Karpas-422 (cell line): Measurements from ENCODE around the gene TMEM63A. TPM values are rescaled to one million over a fixed set of nuclear protein-coding genes. Genes with fewer than 3 reads are reported as not detected.

Experiments
- DNase-seq: peaks from one replicate; pipeline ENCODE4 v3.0.0-alpha.2; 2015
- H2AFZ ChIP-seq: fragments of 200-600 bp; sonication (generic); 2 replicates; pipeline ENCODE4 v1.6.1; 2014; ENCODE audit warnings: antibody characterized with exemption, low read length, mixed read lengths
- H3K27ac ChIP-seq: fragments of 200-600 bp; sonication (generic); 2 replicates; pipeline ENCODE4 v1.5.1; 2014; ENCODE audit warnings: mild to moderate bottlenecking, low read length, moderate library complexity
- H3K27me3 ChIP-seq: fragments of 200-600 bp; sonication (generic); 2 replicates; pipeline ENCODE4 v1.6.1; 2014; ENCODE audit warnings: low read length, mixed read lengths
- H3K36me3 ChIP-seq: fragments of 200-600 bp; sonication (generic); 2 replicates; pipeline ENCODE4 v1.6.1; 2014; ENCODE audit warnings: low read length, mixed read lengths; ENCODE audit not compliant: insufficient read depth
- H3K4me1 ChIP-seq: fragments of 200-600 bp; sonication (generic); 2 replicates; pipeline ENCODE4 v1.6.1; 2014; ENCODE audit warnings: mild to moderate bottlenecking, low read length, mixed read lengths
- H3K4me2 ChIP-seq: fragments of 200-600 bp; sonication (generic); 2 replicates; pipeline ENCODE4 v1.6.1; 2014; ENCODE audit warnings: low read length, low read depth, mild to moderate bottlenecking; ENCODE audit not compliant: poor library complexity, severe bottlenecking
- H3K4me3 ChIP-seq: fragments of 200-600 bp; sonication (generic); 2 replicates; pipeline ENCODE4 v1.5.1; 2014; ENCODE audit warnings: mild to moderate bottlenecking, antibody characterized with exemption, low read length, mixed read lengths
- H3K79me2 ChIP-seq: fragments of 200-600 bp; sonication (generic); 2 replicates; pipeline ENCODE4 v1.6.1; 2014; ENCODE audit warnings: mild to moderate bottlenecking, low read length, mixed read lengths
- H3K9ac ChIP-seq: fragments of 200-600 bp; sonication (generic); 2 replicates; pipeline ENCODE4 v1.6.0; 2014; ENCODE audit warnings: low read length
- H3K9me2 ChIP-seq: fragments of 200-600 bp; sonication (generic), shearing (Covaris generic); replicated peaks from 2 replicates; pipeline ENCODE4 v1.6.0; 2014; ENCODE audit warnings: mild to moderate bottlenecking, low read length, moderate library complexity; ENCODE audit not compliant: insufficient read depth
- H3K9me3 ChIP-seq: fragments of 300-700, 200-600 bp; sonication (generic); 2 replicates; pipeline ENCODE4 v1.6.1; 2014; ENCODE audit warnings: low read length, mixed read lengths
- H4K20me1 ChIP-seq: fragments of 200-600 bp; sonication (generic); 2 replicates; pipeline ENCODE4 v1.6.1; 2014; ENCODE audit warnings: mild to moderate bottlenecking, antibody characterized with exemption, low read length, low read depth; ENCODE audit not compliant: insufficient read depth
- total RNA-seq: library from RNA; depleted of rRNA; stranded (reverse); fragments of >200 nt; shearing (Covaris generic); gene quantifications from 2 replicates; pipeline ENCODE4 v1.2.3, GENCODE V29; 2014; ENCODE audit warnings: low replicate concordance

The TMEM63A gene
- total RNA-seq, 1 experiment from 2014 or later, result 4.8 TPM

DNA sequence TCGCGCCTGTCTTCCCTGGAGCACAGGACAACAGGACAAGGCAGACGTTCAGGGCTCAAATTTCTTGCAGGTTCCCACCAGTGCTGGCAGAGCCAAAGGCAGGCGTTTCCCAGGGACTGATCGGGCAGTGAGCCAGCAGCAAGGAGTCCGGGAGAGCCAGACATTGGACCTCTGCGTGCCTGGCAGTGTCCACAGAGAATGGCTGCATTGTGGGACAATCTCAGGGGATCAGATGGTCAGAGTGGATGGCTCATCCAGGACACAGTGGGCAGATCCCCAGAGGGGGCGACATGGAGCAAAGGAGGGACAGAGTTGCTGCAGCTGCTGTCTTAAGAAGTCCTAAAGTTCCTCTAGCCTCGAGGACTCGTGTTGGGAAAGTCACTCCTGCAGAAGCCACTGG is 4.6 kb downstream of the TMEM63A start:
- H2AFZ ChIP-seq, result no peak overlapping the region
- H3K4me3 ChIP-seq, result no peak overlapping the region
- H3K4me2 ChIP-seq, result no peak overlapping the region
- H3K4me1 ChIP-seq, result peaks cover 10% of the 10 kb centered on the region
- no peaks in the 10 kb centered on the region for H3K9me2 ChIP-seq
- no peaks in the 10 kb centered on the region for H3K9me3 ChIP-seq
- peak; percentile 54 for DNase-seq
- no peak overlapping the region for H3K27ac ChIP-seq
- H4K20me1 ChIP-seq, result 0 out of 2 replicates have a peak, but pooled peaks cover 4% of the 10 kb centered on the region
- no peak overlapping the region for H3K9ac ChIP-seq
- H3K27me3 ChIP-seq, result no peaks in the 10 kb centered on the region
- no peaks in the 10 kb centered on the region for H3K36me3 ChIP-seq
- H3K79me2 ChIP-seq, result no peaks in the 10 kb centered on the region

DNA sequence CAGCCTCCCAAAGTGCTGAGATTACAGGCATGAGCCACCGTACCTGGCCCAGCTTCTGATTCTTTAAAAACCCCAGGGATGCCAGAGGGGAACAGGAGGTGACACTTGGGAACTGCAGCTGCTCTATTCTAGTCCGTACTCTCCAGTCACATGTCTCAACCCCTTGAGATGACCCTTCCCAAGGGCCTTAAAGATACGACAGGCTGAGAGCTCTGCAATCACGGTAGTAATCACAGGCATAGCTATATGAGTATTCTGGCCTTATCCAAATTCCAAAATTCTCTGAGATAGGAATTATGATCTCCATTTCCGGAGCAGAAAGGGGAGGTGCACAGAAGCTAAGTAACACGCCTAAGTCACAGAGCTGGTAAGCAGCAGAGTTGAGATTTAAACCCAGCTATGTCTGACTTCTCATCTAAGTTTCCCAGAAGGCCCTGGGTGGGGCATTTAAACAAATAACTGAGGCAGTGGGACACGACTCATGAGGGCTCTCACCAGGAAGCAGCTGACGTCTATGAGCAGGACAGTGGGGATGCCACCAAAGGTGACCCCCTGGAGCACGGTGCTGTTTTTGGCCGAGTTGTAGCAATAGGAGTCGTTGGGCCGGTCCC is 5.2 kb downstream of the TMEM63A start:
- Histone ChIP-seq H3K9me3 (no peaks in the 10 kb centered on the region), H3K36me3 (no peaks in the 10 kb centered on the region), H4K20me1 (0 out of 2 replicates have a peak, but pooled peaks cover 4% of the 10 kb centered on the region), H3K4me3 (no peak overlapping the region), H3K4me2 (no peak overlapping the region), H3K9me2 (no peaks in the 10 kb centered on the region), H3K27me3 (no peaks in the 10 kb centered on the region), H3K79me2 (no peaks in the 10 kb centered on the region), H2AFZ (no peak overlapping the region), H3K9ac (no peak overlapping the region), H3K4me1 (peaks cover 8% of the 10 kb centered on the region), H3K27ac (no peak overlapping the region)
- no peak for DNase-seq

DNA sequence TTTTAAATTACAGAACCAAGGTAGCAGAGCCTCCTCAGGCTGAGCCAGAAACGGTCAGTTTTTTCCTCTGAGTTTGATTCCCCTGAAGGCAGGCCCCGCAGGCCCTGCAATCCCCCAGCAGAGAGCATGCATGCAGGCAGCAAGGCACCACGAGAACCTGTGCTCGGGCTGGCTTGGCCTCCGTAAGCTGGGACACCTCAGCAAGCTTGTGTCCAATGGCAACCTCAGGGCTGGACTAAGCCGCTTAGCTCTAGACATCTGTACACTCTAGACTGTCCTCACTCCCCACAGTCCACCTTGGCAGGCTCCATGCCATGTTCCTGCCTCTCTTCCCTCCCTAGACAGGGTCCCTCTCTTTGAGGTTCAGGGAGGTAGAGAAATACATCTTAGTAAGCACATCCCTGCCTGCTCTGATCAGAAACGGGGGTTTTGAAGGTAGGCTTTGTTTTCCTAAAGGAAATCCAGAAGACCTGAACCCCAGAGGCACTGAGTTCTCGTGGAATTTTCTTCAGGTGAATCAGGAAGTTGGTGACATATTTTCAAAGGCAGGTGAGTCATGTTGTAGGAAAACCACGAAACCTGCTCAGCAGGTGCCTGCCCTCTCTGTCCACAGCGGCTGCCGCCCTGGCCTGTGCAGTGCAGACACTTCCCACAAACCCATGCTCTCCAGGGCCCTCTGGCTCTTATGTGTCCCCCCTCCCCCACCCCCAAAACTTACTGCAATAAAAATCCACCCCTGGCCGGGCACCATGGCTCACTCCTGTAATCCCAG is 7.0 kb downstream of the TMEM63A start:
- H3K9me3 ChIP-seq, result no peaks in the 10 kb centered on the region
- no peaks in the 10 kb centered on the region for H3K36me3 ChIP-seq
- H3K9ac ChIP-seq, result no peak overlapping the region
- no peaks in the 10 kb centered on the region for H3K79me2 ChIP-seq
- 0 out of 2 replicates have a peak, but pooled peaks cover 4% of the 10 kb centered on the region for H4K20me1 ChIP-seq
- H3K4me1 ChIP-seq, result no peaks in the 10 kb centered on the region
- H3K27ac ChIP-seq, result no peak overlapping the region
- H3K9me2 ChIP-seq, result no peaks in the 10 kb centered on the region
- no peak overlapping the region for H3K4me3 ChIP-seq
- DNase-seq, result no peak
- H3K27me3 ChIP-seq, result no peaks in the 10 kb centered on the region
- no peak overlapping the region for H3K4me2 ChIP-seq
- no peak overlapping the region for H2AFZ ChIP-seq

DNA sequence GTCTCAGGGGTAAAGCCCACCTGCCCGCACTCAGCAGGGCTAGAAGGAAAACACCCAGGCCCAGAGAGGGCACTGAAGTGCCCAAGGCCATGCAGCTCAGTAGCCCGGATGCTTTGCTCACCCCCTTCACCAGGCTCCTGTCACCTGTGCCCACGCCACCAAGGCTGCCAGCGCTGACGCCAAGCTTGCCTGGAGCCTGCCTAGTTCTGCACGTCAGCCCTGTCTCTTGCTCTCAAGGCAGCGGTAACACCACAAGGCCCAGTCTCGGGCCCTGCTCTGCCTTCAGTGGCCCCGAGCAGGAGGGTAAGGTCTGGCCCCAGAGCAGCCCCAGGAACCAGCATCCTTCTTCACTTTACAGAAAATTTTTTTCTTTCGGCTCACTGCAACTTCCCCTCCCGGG is 7.7 kb downstream of the TMEM63A start:
- Histone ChIP-seq H3K36me3 (no peaks in the 10 kb centered on the region), H3K4me3 (no peak overlapping the region), H4K20me1 (0 out of 2 replicates have a peak, but pooled peaks cover 4% of the 10 kb centered on the region), H3K9me2 (no peaks in the 10 kb centered on the region), H3K4me1 (no peaks in the 10 kb centered on the region), H3K79me2 (no peaks in the 10 kb centered on the region), H3K9ac (no peak overlapping the region), H3K27me3 (no peaks in the 10 kb centered on the region), H3K9me3 (no peaks in the 10 kb centered on the region), H3K4me2 (no peak overlapping the region), H3K27ac (no peak overlapping the region), H2AFZ (no peak overlapping the region)
- no peak for DNase-seq

DNA sequence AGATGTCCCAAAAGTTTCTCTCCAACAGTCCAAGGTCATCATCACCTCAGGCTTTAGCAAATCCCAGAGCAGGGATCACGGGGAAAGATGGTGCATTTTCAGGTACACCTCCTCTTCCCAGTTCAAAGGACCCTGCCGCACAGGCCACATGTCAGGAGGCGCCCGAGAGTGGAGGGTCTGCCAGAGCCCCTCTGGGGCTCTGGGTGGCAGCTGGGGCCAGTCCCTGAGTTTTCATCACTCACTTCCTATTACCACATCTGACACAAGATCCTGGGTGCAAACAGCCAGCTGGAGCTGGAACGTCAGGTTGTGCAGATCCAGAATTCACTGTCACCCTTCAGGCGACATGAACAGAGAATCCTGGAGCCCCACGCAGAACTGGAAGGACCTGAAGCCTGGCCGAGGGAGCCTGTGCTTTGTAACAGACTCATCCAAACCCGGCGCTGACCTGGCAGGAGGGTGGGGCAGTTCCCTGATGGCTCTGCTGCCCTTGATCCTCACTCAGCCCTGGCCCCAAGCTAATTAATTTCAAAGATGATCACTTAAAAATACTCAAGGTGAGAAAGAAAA is 8.8 kb downstream of the TMEM63A start:
- Histone ChIP-seq H3K27ac (no peak overlapping the region), H3K9me2 (no peaks in the 10 kb centered on the region), H3K4me1 (no peaks in the 10 kb centered on the region), H3K27me3 (no peaks in the 10 kb centered on the region), H4K20me1 (0 out of 2 replicates have a peak, but pooled peaks cover 4% of the 10 kb centered on the region), H3K79me2 (no peaks in the 10 kb centered on the region), H3K4me2 (no peak overlapping the region), H3K9me3 (no peaks in the 10 kb centered on the region), H2AFZ (no peak overlapping the region), H3K9ac (no peak overlapping the region), H3K4me3 (no peak overlapping the region), H3K36me3 (no peaks in the 10 kb centered on the region)
- no peak for DNase-seq

DNA sequence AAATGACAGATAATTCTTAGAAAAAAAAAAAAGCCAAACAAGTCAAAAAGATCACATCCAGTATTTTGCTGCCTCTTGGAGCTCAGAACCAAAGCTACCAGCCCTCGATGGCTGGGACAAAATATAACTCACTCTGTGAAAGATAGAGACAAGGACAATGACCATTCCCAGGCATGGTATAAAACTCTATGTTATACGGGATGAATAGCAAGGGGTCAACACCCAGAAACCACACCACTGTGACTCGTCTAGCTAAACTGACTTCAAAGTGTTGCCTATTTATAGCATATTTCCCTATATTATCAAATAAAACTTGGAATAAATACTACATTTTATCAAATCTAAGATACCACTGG is 10.1 kb downstream of the TMEM63A start:
- Histone ChIP-seq H3K9ac (no peak overlapping the region), H3K4me2 (no peak overlapping the region), H3K79me2 (no peaks in the 10 kb centered on the region), H4K20me1 (no peaks in the 10 kb centered on the region), H3K9me3 (no peaks in the 10 kb centered on the region), H3K27ac (no peak overlapping the region), H3K4me1 (no peaks in the 10 kb centered on the region), H3K9me2 (no peaks in the 10 kb centered on the region), H3K4me3 (no peak overlapping the region), H2AFZ (no peak overlapping the region), H3K36me3 (no peaks in the 10 kb centered on the region), H3K27me3 (no peaks in the 10 kb centered on the region)
- no peak for DNase-seq

DNA sequence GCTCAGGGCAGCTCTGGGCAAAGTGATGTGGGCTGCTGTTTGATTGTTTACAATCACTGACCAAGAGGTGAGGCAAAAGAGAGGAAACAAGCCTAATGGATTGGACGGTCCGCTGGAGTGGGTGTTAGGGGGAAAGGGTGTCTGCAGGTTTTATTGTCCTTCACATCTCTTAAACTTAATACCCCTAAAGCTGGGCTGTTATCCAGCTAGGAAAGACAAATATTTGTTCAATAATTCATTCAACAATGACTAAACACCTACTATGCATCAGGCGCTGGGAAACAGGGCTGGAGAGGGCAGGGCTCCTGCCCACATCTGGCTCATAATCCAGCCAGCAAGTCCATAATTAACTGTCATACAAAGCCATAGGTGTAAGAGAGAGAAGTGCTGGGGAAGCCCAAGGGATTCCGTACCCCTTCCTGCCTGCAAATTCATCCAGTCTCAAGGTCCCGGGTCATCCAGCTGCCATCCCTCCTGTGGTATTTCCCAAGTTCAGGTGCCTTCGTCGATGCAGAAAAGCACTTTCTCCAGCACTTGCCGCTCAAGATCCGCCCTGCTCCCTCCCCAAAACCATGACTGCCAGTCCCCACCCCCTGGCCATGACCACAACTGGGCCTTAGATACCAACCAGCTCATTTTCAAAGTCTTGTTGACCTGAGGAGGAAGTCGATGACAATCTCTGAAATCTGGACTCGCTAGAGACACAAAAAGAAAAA is 10.7 kb downstream of the TMEM63A start:
- Histone ChIP-seq H3K4me3 (no peak overlapping the region), H3K27ac (no peak overlapping the region), H3K4me2 (no peak overlapping the region), H3K4me1 (no peaks in the 10 kb centered on the region), H3K9me2 (no peaks in the 10 kb centered on the region), H3K9me3 (no peaks in the 10 kb centered on the region), H3K79me2 (no peaks in the 10 kb centered on the region), H3K9ac (no peak overlapping the region), H2AFZ (no peak overlapping the region), H3K27me3 (no peaks in the 10 kb centered on the region), H4K20me1 (no peaks in the 10 kb centered on the region), H3K36me3 (no peaks in the 10 kb centered on the region)
- no peak for DNase-seq

DNA sequence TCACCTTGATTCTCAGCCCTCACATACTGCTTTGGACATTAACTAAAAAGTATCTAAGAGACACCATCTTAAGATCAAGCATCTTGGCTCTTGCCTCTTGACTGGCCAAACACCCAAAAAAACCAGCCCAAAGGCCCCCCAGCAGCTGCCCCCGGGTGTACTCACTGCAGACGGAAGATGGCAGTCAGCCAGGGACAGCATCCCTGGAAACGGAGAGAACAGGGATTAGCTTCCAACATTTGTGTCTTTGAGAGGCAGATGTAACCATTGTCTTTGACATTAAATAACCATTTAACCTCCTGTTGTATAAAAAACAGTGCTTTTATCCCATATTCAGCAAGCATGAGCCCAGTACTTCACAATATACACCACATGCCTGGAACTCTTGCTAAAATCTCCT is 11.3 kb downstream of the TMEM63A start:
- DNase-seq, result no peak
- Histone ChIP-seq H3K27me3 (no peaks in the 10 kb centered on the region), H3K4me2 (no peak overlapping the region), H3K4me3 (no peak overlapping the region), H2AFZ (no peak overlapping the region), H3K79me2 (no peaks in the 10 kb centered on the region), H3K9me3 (no peaks in the 10 kb centered on the region), H3K27ac (no peak overlapping the region), H3K9me2 (no peaks in the 10 kb centered on the region), H3K4me1 (no peaks in the 10 kb centered on the region), H3K9ac (no peak overlapping the region), H3K36me3 (no peaks in the 10 kb centered on the region), H4K20me1 (no peaks in the 10 kb centered on the region)
